ENCODE data around the gene CCER1.

- no peak for TF ChIP-seq EZH2phosphoT487 (IDR thresholded peaks at IDR 0.05)
- no peak for TF ChIP-seq CTCF (IDR thresholded peaks at IDR 0.05)
Observed at GRCh38 chr12:90951432-90952105, 3.4 kb downstream of the CCER1 start.
